Measurements from ENCODE around the gene GGACT. TPM values are rescaled to one million over a fixed set of nuclear protein-coding genes. Genes with fewer than 3 reads are reported as not detected.
A peak's percentile ranks its signal among the peaks of the same experiment; 100 is the strongest.

GGACT gene
- total and polyA plus RNA-seq, 2 of the 8 experiments (the other 6 are each of a cell fraction or from before 2014, with no cell fraction given), result 1.1 to 1.5 TPM

GRCh38 chr13:100540621-100541020, 48.0 kb downstream of the GGACT start:
- Histone ChIP-seq H3K23ac (ENCODE audit: insufficient read length) (no peak overlapping the region), H4K8ac (ENCODE audit: extremely low read depth, insufficient read depth, low read length) (no peak overlapping the region), H2BK12ac (ENCODE audit: low read depth, low read length) (no peak overlapping the region), H3K4ac (replicated peaks; ENCODE audit: insufficient read length, low read depth, low read length) (no peak overlapping the region), H2BK20ac (ENCODE audit: low read length) (no peak overlapping the region; the same call in 1 of the 2 replicates), H2AK5ac (ENCODE audit: low read depth, low read length) (no peak overlapping the region), H3K79me2 (ENCODE audit: control insufficient read depth in 1 of 2, insufficient read depth in 2 of 2, low read length in 2 of 2) (no peaks in the 10 kb centered on the region), H3K9ac (replicated peaks in 1 of 4; ENCODE audit: extremely low read depth in 1 of 4, low read depth in 3 of 4, low read length in 3 of 4) (no peak overlapping the region), H3K14ac (ENCODE audit: insufficient read length) (no peak overlapping the region), H3K23me2 (ENCODE audit: low read depth, low read length) (no peaks in the 10 kb centered on the region), H3K56ac (replicated peaks; ENCODE audit: insufficient read length, low read depth, low read length) (no peak overlapping the region), H2BK15ac (ENCODE audit: low read length) (no peak overlapping the region), H3K36me3 (ENCODE audit: control insufficient read depth in 2 of 4, insufficient read depth in 4 of 4, low read length in 3 of 4) (no peaks in the 10 kb centered on the region; a peak in 1 of 8 replicates), H3K79me1 (ENCODE audit: low read depth, low read length) (no peaks in the 10 kb centered on the region), H3K9me3 (ENCODE audit: insufficient read depth in 2 of 2, low read depth in 1 of 2, low read length in 1 of 2) (no peaks in the 10 kb centered on the region), H4K20me1 (replicated peaks in 1 of 2; ENCODE audit: control insufficient read depth in 1 of 2, insufficient read depth in 2 of 2, low read length in 2 of 2) (no peaks in the 10 kb centered on the region), H4K91ac (replicated peaks; ENCODE audit: insufficient read length, low read length) (no peak overlapping the region), H3K18ac (ENCODE audit: extremely low read depth, low read length) (no peak overlapping the region), H3K4me1 (replicated peaks in 1 of 4; ENCODE audit: control insufficient read depth in 3 of 4, insufficient read depth in 4 of 4, low read length in 3 of 4) (peaks cover 0 to 3% (median 0%) of the 10 kb centered on the region in 4 experiments; a peak in 2 of 7 replicates), H2BK5ac (ENCODE audit: low read depth, low read length) (no peak overlapping the region), H3K27me3 (replicated peaks in 1 of 4; ENCODE audit: control insufficient read depth in 3 of 4, extremely low read depth in 1 of 4, insufficient read depth in 3 of 4, low read length in 3 of 4) (no peaks in the 10 kb centered on the region), H2AFZ (ENCODE audit: low read length) (no peak overlapping the region), H3K4me3 (ENCODE audit: extremely low read depth in 1 of 4, insufficient read depth in 2 of 4, low read depth in 3 of 4, low read length in 4 of 4) (no peak overlapping the region), H3K27ac (ENCODE audit: low read depth, low read length) (no peak overlapping the region), H3K4me2 (ENCODE audit: insufficient read depth in 1 of 2, low read depth in 2 of 2, low read length in 2 of 2) (no peak overlapping the region), H2BK120ac (replicated peaks; ENCODE audit: low read depth, low read length) (no peak overlapping the region), H4K5ac (ENCODE audit: insufficient read length, low read depth, low read length) (no peak overlapping the region)
- TF ChIP-seq PHF8 (conservative IDR thresholded peaks at IDR 0.05; ENCODE audit: low read depth, low read length) (no peak), TCF12 (IDR thresholded peaks at IDR 0.05; ENCODE audit: low read depth, low read length) (no peak), SIN3A (conservative IDR thresholded peaks at IDR 0.05 in 1 of 2, IDR thresholded peaks at IDR 0.05 in 1 of 2; ENCODE audit: low read depth in 1 of 2, low read length in 2 of 2) (no peak), CTBP2 (IDR thresholded peaks at IDR 0.05; ENCODE audit: borderline replicate concordance, insufficient read depth, insufficient read length, low read length) (no peak), RFX5 (IDR thresholded peaks at IDR 0.05; ENCODE audit: borderline replicate concordance, low read depth, low read length) (no peak), USF2 (IDR thresholded peaks at IDR 0.05; ENCODE audit: low read length) (no peak), KDM1A (IDR thresholded peaks at IDR 0.05; ENCODE audit: borderline replicate concordance, low read length) (no peak), RNF2 (IDR thresholded peaks at IDR 0.05; ENCODE audit: borderline replicate concordance, low read depth, low read length, missing control alignments, poor library complexity, severe bottlenecking) (no peak), JUN (IDR thresholded peaks at IDR 0.05; ENCODE audit: low read depth, low read length) (no peak), CBX8 (IDR thresholded peaks at IDR 0.05; ENCODE audit: borderline replicate concordance, low read depth, low read length) (no peak), BRCA1 (IDR thresholded peaks at IDR 0.05; ENCODE audit: low read depth, low read length) (no peak), NRF1 (IDR thresholded peaks at IDR 0.05; ENCODE audit: low read depth, low read length) (no peak)
- ChIA-PET CTCF (ENCODE audit: partially characterized antibody) (interaction anchor here (0.8 to 3.4 kb wide), 2 partner anchors 8 to 20 kb away, joined by 3 to 32 read pairs; no protein-coding TSS in a partner anchor), POLR2A (ENCODE audit: partially characterized antibody) (no interaction called here)
- DNase-seq (ENCODE audit: low read depth in 1 of 2, low spot score in 2 of 2), result peak in 1 of 2 experiments; percentile 29
- FAIRE-seq, result no peak
- 88% methylated on average over 3 of the region's 3 CpGs; no CpG with 5 or more reads in 1 of the 2 experiments for WGBS, 2 experiments (ENCODE audit: extremely low coverage in 1 of 2, insufficient coverage in 1 of 2, insufficient read length in 1 of 2, insufficient replicate concordance in 2 of 2, low coverage in 1 of 2, low lambda C conversion rate in 2 of 2, missing lambda C conversion rate in 1 of 2)

Data from H1 (cell line).